Activated CD4-positive, alpha-beta T cell treated with anti-CD3 and anti-CD28 coated beads for 4 hours (primary cell): ENCODE results near the gene SNAPIN.
"Not testable (repeated sequence)": the region's sequence is repeated elsewhere in the genome, so short reads cannot be mapped to it uniquely, and the experiment has no call there.

Source experiments
- DNase-seq, 2 donors: peaks; one replicate each; pipeline ENCODE4 v3.0.0-alpha.2; 2020

The SNAPIN gene

GRCh38 chr1:153627715-153628626 lies 30.5 kb upstream of the SNAPIN start, which contains the start of gene S100A1:
S100A1 (plus strand) TSS chr1:153628434; CDS start chr1:153630522, 2,088 bp downstream.
- DNase-seq: no peak

DNA sequence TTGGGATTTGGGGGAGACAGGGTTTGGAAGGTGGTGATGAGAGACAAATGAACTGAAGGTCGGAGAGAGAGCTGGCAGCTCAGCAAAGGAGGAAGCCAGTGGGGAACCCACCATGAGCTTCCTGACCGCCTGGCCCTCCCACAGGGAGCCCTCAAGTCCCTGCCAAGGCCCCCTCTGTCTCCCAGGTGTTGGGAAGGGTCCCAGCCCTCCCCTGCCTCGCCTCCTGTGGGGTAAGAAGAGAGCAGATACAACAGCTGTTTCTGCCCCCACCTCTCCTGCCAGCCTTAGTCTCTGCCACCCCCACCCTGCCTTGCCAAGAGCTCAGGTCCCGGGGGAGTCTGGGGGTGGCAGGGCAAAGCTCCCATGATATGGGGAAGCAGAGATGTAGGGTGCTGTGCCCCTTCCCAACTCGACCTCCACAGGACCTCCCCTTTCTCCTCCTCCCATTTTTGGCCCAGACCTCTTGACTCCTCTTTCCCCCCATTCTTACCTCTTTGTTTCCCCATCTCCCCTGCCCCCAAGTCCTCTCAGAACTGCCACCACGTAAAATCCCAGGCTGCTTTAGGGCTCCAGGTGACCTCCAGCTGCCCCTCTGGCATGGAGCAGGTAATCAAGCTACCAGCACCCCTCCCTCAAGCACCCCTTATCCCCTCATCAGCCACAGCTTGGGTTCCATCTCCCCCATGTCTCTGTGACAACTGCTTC lies 29.7 kb upstream of the SNAPIN start:
- DNase-seq: no peak

DNA sequence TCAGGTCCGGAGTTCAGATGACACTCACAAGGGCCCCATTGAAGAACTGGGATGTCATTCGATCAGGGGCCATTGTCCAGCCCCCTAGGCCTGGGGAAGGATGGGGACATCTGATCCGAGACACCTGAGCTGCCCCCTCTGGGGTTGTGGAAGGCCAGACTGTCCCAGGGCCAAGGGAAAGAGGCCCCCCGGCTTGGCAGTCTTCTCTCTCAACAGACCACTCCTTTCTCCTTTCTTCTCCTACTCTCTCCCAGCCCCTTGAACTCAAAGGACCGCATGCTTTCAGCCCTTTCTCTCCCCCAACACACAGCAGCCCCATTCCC lies 29.2 kb upstream of the SNAPIN start:
- no peak for DNase-seq

DNA sequence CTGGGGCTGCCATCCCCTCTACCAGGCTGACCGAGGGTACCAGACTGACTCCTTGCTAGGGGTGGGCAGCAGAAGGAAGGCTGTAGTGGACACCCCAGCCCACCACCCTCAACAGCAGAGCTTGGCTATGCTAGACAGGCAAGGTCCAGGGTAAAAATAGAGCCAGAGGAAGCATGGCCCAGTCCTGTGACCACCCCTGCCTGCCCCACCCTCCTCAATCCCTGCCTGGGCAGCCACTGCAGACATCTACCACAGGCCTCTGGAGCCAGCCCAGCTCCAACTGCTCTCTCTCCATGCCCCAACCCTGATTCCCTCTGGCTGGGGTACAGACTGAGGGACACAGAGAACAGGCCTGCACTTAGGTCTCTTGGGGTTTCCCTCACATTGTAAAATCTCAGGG lies 28.5 kb upstream of the SNAPIN start:
- DNase-seq: no peak

GRCh38 chr1:153630384-153630783 lies 28.1 kb upstream of the SNAPIN start:
- no peak for DNase-seq

DNA sequence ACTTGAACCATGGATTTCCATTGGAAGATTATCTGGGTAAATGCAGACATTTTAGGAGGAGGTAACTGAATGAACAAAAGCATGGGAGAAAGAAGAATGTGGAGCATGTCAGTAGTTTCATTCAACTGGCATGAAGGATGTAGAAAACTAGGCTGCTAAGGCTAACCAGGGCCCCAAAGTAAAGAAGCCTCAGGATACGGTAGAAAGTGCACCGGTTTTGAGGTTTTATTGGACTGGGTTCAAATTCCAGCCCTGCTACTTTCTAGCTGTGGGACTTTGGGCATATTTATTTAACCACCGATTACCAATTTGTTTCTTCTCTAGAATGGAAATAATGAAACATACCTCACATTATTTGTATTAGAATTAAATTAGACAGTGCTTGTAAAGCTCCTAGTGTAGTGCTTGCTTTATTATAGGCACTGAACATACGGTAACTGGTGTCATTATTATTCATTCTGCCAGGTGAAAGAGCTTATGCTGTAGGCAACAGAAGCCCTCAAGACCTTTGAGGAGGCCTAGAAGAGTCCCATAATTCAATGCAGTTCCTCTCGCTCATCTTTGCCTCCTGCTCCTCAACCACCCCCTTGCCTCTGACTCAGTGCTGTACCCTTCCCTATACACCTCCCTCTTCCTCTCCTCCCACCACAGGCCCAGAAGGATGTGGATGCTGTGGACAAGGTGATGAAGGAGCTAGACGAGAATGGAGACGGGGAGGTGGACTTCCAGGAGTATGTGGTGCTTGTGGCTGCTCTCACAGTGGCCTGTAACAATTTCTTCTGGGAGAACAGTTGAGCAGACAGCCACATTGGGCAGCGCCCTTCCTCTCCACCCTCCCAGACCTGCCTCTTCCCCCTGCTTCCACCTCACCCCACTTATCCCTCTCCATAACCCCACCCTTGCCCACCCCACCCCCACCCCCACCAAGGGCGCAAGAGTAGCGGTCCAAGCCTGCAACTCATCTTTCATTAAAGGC lies 27.2 kb upstream of the SNAPIN start:
- DNase-seq: no peak

DNA sequence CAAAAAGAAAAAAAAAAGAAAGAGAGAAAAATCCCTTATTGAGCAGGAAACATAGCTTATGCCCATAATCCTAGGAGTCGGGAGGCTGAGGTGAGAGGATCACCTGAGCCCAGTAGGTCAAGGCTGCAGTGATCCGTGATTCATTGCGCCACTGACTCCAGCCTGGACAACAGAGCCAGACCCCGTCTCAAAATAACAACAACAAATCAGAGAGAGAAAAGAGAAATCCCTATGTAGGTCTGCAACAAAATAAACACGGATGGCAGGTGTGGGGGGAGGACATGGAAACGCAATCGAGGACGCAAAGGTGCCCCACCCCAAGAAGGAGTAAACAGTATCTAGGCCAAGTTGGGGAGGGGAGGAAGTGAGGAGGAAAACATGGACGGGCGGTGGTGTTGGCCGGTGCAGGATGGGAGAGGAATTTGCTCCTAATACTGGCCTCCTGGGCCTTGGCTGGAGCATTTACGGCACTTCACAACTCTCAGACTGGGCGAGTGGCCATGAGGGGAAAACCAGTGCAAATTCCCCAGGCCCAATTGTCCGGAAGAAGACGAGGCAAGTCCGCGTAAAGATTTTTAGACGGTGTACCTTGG lies 25.2 kb upstream of the SNAPIN start:
- no peak for DNase-seq

- DNase-seq: peak; percentile 94
Observed at GRCh38 chr1:153633754-153634665, 24.5 kb upstream of the SNAPIN start, which contains the start of gene CHTOP. CHTOP (plus strand) TSS chr1:153634066; CDS start chr1:153636589, 2,523 bp downstream.

DNA sequence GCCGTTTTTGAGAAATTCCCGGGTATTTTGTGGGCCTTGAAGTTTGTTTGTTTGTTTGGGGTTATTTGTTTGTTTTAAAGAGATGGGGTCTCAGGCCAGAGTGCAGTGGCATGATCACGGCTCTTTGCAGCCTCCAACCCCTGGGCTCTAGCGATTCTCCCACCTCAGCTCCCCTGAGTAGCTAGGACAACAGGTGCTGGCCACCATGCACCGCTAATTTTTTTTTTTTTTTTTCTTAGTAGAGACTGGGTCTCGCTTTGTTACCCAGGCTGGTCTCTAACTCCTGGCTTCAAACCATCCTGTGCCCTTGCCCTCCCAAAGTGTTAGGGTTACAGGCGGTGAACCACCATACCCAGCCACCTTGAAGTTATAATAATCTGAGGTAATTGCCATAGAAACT lies 22.6 kb upstream of the SNAPIN start:
- no peak for DNase-seq

GRCh38 chr1:153636312-153636711 lies 22.2 kb upstream of the SNAPIN start:
- DNase-seq: no peak

GRCh38 chr1:153638261-153638660 lies 20.2 kb upstream of the SNAPIN start:
- no peak for DNase-seq

DNA sequence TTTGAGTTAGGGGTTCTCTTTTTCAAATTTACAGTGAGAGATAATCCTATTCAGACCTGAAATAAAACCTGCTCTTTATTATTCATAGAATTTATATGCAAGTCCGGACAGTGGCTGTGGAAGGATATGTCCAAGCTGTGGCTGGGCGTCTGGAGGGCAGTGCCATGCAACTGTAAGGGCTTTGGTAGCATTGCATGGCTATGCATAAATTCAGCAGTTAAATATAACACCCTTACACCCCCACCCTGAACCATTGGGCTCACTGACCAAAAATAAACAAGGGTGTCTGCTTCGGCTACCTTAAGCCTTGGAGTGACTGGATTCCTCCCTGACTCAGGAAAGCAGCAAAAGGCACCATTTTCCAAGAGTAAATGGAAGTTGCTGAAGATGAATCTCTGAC lies 19.2 kb upstream of the SNAPIN start:
- DNase-seq: no peak

- DNase-seq: not testable (repeated sequence)
Observed at GRCh38 chr1:153640213-153640612, 18.3 kb upstream of the SNAPIN start.

- DNase-seq: no peak
Observed at GRCh38 chr1:153640861-153641260, 17.6 kb upstream of the SNAPIN start.

DNA sequence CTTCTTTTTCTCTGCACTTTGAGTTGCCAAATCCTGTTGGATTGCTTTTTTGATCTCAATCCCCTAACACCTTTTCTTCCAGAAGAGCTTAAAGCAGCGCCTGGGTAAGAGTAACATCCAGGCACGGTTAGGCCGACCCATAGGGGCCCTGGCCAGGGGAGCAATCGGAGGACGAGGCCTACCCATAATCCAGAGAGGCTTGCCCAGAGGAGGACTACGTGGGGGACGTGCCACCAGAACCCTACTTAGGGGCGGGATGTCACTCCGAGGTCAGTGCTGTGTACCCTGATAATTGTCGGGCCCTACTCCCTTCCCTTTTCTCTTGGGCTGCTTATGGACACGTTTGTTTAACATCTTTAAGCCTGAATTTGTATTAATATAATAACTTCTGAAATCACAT lies 16.3 kb upstream of the SNAPIN start:
- DNase-seq: no peak

- DNase-seq: no peak
Observed at GRCh38 chr1:153643100-153643499, 15.4 kb upstream of the SNAPIN start.

DNA sequence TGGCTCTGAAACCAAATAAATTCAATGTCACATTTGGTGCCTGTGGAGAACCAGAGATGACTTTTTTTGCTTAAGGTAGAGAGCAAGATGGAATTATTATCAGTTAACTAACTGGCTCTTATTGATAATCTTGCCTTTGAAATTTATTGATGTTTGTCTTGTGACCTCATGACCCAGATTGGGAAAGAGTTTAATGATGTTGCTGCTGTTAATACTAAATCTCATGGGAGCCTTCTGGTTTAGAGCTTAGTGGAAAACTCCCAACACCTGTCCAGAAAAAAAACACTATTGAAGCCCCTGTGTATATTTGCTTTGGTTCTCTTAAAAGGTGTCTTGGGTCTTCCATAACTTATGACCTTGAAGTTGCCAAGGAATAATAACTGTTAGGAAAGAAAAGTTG lies 14.7 kb upstream of the SNAPIN start:
- DNase-seq: no peak

DNA sequence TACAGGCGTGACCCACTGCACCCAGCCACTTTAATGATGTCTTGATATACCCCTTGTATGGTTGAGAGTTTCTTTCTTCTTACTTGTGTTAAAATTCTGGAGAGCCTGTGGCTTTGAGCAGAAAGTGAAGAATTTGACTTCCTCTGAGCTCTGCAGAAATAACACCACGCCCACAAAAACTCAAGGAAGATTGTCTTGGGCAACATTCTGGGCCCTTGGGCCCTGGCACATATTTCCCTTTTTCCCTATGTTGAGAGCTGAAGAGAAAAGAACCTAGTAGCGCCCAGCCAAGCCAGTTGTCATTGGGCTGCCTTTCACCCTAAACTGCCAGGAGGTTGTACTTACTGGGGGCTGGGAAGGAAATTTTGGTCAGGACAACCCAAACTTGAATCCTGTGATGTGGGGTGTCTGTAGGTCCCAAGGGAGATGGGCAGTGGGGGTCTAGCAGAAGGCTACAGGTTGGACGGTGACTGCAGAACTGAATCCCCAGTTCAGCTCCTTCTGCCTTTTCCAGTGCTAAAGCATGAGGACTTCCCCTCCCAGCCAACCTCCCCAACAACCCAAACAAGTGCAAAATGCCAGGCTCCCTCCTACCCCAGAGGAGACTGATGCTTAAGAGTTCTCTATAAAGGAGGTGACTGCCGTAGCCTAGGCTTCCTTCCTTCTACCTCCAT lies 11.7 kb upstream of the SNAPIN start:
- no peak for DNase-seq

GRCh38 chr1:153647346-153647714 lies 11.2 kb upstream of the SNAPIN start:
- DNase-seq: no peak

DNA sequence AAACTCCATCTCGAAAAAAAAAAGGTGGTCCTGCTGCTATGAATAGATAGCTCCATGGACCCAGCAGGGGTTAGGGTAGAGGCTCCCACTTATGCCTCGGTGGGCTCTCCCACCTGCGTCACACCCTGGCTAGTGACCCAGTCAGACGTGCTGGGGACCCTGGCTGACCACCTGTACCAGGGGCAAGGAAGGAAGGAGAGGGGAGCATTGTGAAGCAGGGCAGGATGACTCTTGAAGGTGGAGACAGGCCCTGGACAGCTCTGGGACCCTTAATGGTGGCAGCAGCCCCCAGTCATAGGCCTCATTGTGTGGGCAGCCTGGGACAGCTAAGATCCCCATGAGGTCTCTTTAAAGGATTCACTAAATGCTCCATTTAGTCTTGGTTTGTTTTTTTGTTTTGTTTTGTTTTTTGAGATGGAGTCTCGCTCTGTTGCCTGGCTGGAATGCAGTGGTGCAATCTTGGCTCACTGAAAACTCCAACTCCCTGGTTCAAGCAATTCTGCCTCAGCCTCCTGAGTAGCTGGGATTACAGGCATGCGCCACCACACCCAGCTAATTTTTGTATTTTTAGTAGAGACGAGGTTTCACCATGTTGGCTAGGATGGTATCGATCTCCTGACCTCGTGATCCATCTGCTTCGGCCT lies 10.4 kb upstream of the SNAPIN start:
- no peak for DNase-seq
